DOHH2 (cell line): ENCODE measurements around the gene TUSC2.

Experiments
- EZH2phosphoT487 ChIP-seq: fragments of 200-600 bp; sonication (generic); IDR thresholded peaks from 2 replicates; pipeline ENCODE4 v1.6.1; 2017; ENCODE audit warnings: borderline replicate concordance, mild to moderate bottlenecking, antibody characterized with exemption, low read length, moderate library complexity, mixed read lengths
- TF ChIP-seq, protein P1 (sequence below): fragments of 200-600 bp; sonication (generic); IDR thresholded peaks from one replicate; pipeline ENCODE4 v1.5.1; 2014; ENCODE audit warnings: antibody characterized with exemption, mild to moderate bottlenecking, low read depth, low read length; ENCODE audit not compliant: poor library complexity, severe bottlenecking

- TF ChIP-seq, protein P1, sequence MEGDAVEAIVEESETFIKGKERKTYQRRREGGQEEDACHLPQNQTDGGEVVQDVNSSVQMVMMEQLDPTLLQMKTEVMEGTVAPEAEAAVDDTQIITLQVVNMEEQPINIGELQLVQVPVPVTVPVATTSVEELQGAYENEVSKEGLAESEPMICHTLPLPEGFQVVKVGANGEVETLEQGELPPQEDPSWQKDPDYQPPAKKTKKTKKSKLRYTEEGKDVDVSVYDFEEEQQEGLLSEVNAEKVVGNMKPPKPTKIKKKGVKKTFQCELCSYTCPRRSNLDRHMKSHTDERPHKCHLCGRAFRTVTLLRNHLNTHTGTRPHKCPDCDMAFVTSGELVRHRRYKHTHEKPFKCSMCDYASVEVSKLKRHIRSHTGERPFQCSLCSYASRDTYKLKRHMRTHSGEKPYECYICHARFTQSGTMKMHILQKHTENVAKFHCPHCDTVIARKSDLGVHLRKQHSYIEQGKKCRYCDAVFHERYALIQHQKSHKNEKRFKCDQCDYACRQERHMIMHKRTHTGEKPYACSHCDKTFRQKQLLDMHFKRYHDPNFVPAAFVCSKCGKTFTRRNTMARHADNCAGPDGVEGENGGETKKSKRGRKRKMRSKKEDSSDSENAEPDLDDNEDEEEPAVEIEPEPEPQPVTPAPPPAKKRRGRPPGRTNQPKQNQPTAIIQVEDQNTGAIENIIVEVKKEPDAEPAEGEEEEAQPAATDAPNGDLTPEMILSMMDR: no peak
- no peak for TF ChIP-seq EZH2phosphoT487
Measured at GRCh38 chr3:50358355-50358910, 30.4 kb upstream of the TUSC2 start.
